HG02970 (cell line): ENCODE data around the gene TMEM147.

Experiments
- ATAC-seq: cut with Tn5 transposase; IDR thresholded peaks from one replicate; pipeline ENCODE4 v1.9.1; 2021; ENCODE audit warnings: mild to moderate bottlenecking, moderate library complexity, moderate number of reproducible peaks; ENCODE audit not compliant: unreplicated experiment, low FRiP score

The TMEM147 gene

GRCh38 chr19:35544110-35544802 lies 1.2 kb upstream of the TMEM147 start:
- ATAC-seq: no peak

- ATAC-seq: peak; percentile 26
Observed at GRCh38 chr19:35545855-35546381, 492 bp downstream of the TMEM147 start.

- no peak for ATAC-seq
Observed at GRCh38 chr19:35546532-35546931, 1.1 kb downstream of the TMEM147 start.

GRCh38 chr19:35549174-35549788 lies 3.9 kb downstream of the TMEM147 start:
- no peak for ATAC-seq

GRCh38 chr19:35549879-35550523 lies 4.6 kb downstream of the TMEM147 start:
- ATAC-seq: no peak

- no peak for ATAC-seq
Observed at GRCh38 chr19:35551091-35551810, 5.8 kb downstream of the TMEM147 start.

- ATAC-seq: no peak
Observed at GRCh38 chr19:35552534-35553384, 7.3 kb downstream of the TMEM147 start.

GRCh38 chr19:35553385-35554000 lies 8.1 kb downstream of the TMEM147 start:
- ATAC-seq: no peak

- no peak for ATAC-seq
Observed at GRCh38 chr19:35554076-35554475, 8.7 kb downstream of the TMEM147 start.

- no peak for ATAC-seq
Observed at GRCh38 chr19:35555301-35556005, 10.0 kb downstream of the TMEM147 start.

GRCh38 chr19:35556025-35556590 lies 10.7 kb downstream of the TMEM147 start:
- no peak for ATAC-seq

GRCh38 chr19:35556846-35557538 lies 11.6 kb downstream of the TMEM147 start:
- ATAC-seq: no peak

- no peak for ATAC-seq
Observed at GRCh38 chr19:35557539-35558399, 12.3 kb downstream of the TMEM147 start.

GRCh38 chr19:35558400-35559280 lies 13.2 kb downstream of the TMEM147 start:
- ATAC-seq: no peak

- ATAC-seq: no peak
Observed at GRCh38 chr19:35559281-35559659, 13.8 kb downstream of the TMEM147 start.

- ATAC-seq: no peak
Observed at GRCh38 chr19:35559781-35560180, 14.4 kb downstream of the TMEM147 start.
